Endothelial cell of umbilical vein (primary cell): ENCODE data around the gene ITPR1. TPM values are rescaled to one million over a fixed set of nuclear protein-coding genes. Genes with fewer than 3 reads are reported as not detected.

ENCODE experiments used
- BruUV-seq: library from RNA; stranded (reverse); fragments of 400-500 nt; replicated peaks from 2 replicates; lab custom pipeline; 2021; lab: Mats Ljungman, UMichigan
- CTCF ChIA-PET: fragments of 300-600, 350-600 bp; sonication (Branson Sonifier 250); formaldehyde crosslinking; loops from one replicate; lab custom pipeline; 2021; ENCODE audit warnings: antibody characterized with exemption, inconsistent platforms; lab: Charles Lee
- POLR2A ChIA-PET: fragments of 300-600, 350-600 bp; sonication (Branson Sonifier 250); formaldehyde crosslinking; loops from one replicate; lab custom pipeline; 2021; ENCODE audit warnings: antibody characterized with exemption, inconsistent platforms; lab: Charles Lee
- DNase-seq: peaks from one replicate; pipeline ENCODE4 v3.0.0-alpha.2; 2011; ENCODE audit warnings: low read depth, low spot score
- FAIRE-seq: peaks from 2 replicates; lab custom pipeline; 2011; peaks lifted over from hg19 to GRCh38; lab: Jason Lieb, UNC
- H2AFZ ChIP-seq: 2 replicates; pipeline ENCODE4 v1.6.0; 2012; ENCODE audit warnings: low read depth, low read length, control low read depth, inconsistent platforms
- H3K27ac ChIP-seq: 2 replicates; pipeline ENCODE4 v1.5.1; 2011; ENCODE audit warnings: low read depth, mild to moderate bottlenecking, control low read depth, low read length, moderate library complexity; ENCODE audit not compliant: insufficient read depth
- H3K27me3 ChIP-seq, 2 experiments: 2 replicates each; pipeline versions ENCODE4 v1.6.0 to v1.6.1; 2011; ENCODE audit warnings: low read length in 2 of 2, mixed read lengths in 1 of 2; ENCODE audit not compliant: control insufficient read depth in 2 of 2, insufficient read depth in 2 of 2
- H3K36me3 ChIP-seq, 2 experiments: 2 replicates in 1 of 2; 3 replicates in 1 of 2; pipeline ENCODE4 v1.5.1; 2011; ENCODE audit warnings: low read length in 2 of 2, mild to moderate bottlenecking in 1 of 2, moderate library complexity in 1 of 2; ENCODE audit not compliant: control insufficient read depth in 2 of 2, insufficient read depth in 2 of 2; ENCODE audit errors: extremely low read depth in 1 of 2
- H3K4me1 ChIP-seq: 3 replicates; pipeline ENCODE4 v1.5.1; 2011; ENCODE audit warnings: mild to moderate bottlenecking, low read length; ENCODE audit not compliant: control insufficient read depth, insufficient read depth; ENCODE audit errors: extremely low read depth
- H3K4me2 ChIP-seq: 2 replicates; pipeline ENCODE4 v1.6.1; 2011; ENCODE audit warnings: low read length, control low read depth, mixed read lengths; ENCODE audit not compliant: insufficient read depth
- H3K4me3 ChIP-seq, 3 experiments: fragments of 200-600 bp in 1 of 3; sonication (generic), shearing (Covaris generic) in 1 of 3; replicated peaks in 1 of 3; 2 replicates each; pipeline ENCODE4 v1.5.1; 2011 to 2016; ENCODE audit warnings: control low read depth in 3 of 3, low read length in 3 of 3, mild to moderate bottlenecking in 2 of 3, inconsistent platforms in 1 of 3, low read depth in 1 of 3, moderate library complexity in 1 of 3; ENCODE audit not compliant: insufficient read depth in 1 of 3
- H3K79me2 ChIP-seq: 2 replicates; pipeline ENCODE4 v1.6.0; 2012; ENCODE audit warnings: low read length, inconsistent platforms; ENCODE audit not compliant: control insufficient read depth, insufficient read depth
- H3K9ac ChIP-seq: replicated peaks from 2 replicates; pipeline ENCODE3; 2011; ENCODE audit warnings: low read length, control low read depth; ENCODE audit not compliant: insufficient read depth; ENCODE audit errors: extremely low read depth
- H3K9me1 ChIP-seq: replicated peaks from 3 replicates; pipeline ENCODE4 v1.6.0; 2011; ENCODE audit warnings: mild to moderate bottlenecking, low read length; ENCODE audit not compliant: control insufficient read depth, insufficient read depth; ENCODE audit errors: extremely low read depth
- H3K9me3 ChIP-seq: replicated peaks from 2 replicates; pipeline ENCODE4 v1.5.1; 2012; ENCODE audit warnings: low read length, inconsistent platforms; ENCODE audit not compliant: control insufficient read depth, insufficient read depth
- H4K20me1 ChIP-seq: replicated peaks from 2 replicates; pipeline ENCODE3; 2011; ENCODE audit warnings: mild to moderate bottlenecking, low read length; ENCODE audit not compliant: control insufficient read depth, insufficient read depth; ENCODE audit errors: extremely low read depth
- CTCF ChIP-seq, 2 donors: IDR thresholded peaks; 1 replicate in 1 of 2; 2 replicates in 1 of 2; pipeline ENCODE4 v1.5.1; 2011; ENCODE audit warnings: low read length in 2 of 2, mild to moderate bottlenecking in 2 of 2, moderate library complexity in 2 of 2, control low read depth in 1 of 2, inconsistent platforms in 1 of 2, low read depth in 1 of 2; ENCODE audit not compliant: insufficient read depth in 1 of 2; ENCODE audit errors: extremely low read depth in 1 of 2
- EZH2 ChIP-seq: IDR thresholded peaks from 2 replicates; pipeline ENCODE4 v1.6.1; 2012; ENCODE audit warnings: borderline replicate concordance, low read depth, mild to moderate bottlenecking, moderate library complexity, low read length, inconsistent platforms; ENCODE audit not compliant: severe bottlenecking
- FOS ChIP-seq: IDR thresholded peaks from 2 replicates; pipeline ENCODE4 v1.6.1; 2011; ENCODE audit warnings: mild to moderate bottlenecking, low read length, moderate library complexity, borderline replicate concordance; ENCODE audit not compliant: insufficient read depth
- GATA2 ChIP-seq: IDR thresholded peaks from 2 replicates; pipeline ENCODE4 v1.7.0; 2011; ENCODE audit warnings: low read depth, mild to moderate bottlenecking, moderate library complexity, mixed read lengths, low read length; ENCODE audit not compliant: insufficient read length, insufficient read depth
- JUN ChIP-seq: IDR thresholded peaks from 2 replicates; pipeline ENCODE4 v1.6.1; 2011; ENCODE audit warnings: borderline replicate concordance, low read depth; ENCODE audit not compliant: insufficient read length, insufficient read depth
- MAX ChIP-seq: IDR thresholded peaks from 2 replicates; pipeline ENCODE4 v1.6.1; 2011; ENCODE audit not compliant: insufficient read depth, insufficient read length
- MYC ChIP-seq: IDR thresholded peaks from one replicate; pipeline ENCODE4 v1.6.1; 2011; ENCODE audit warnings: mild to moderate bottlenecking, low read depth, low read length
- POLR2A ChIP-seq: IDR thresholded peaks from 2 replicates; pipeline ENCODE4 v1.6.1; 2012; ENCODE audit warnings: low read depth, mild to moderate bottlenecking, control low read depth, low read length
- POLR2AphosphoS5 ChIP-seq: IDR thresholded peaks from 2 replicates; pipeline ENCODE4 v1.6.1; 2012; ENCODE audit warnings: low read depth, mild to moderate bottlenecking, control low read depth, low read length, moderate library complexity; ENCODE audit not compliant: insufficient read depth
- dilution Hi-C: fragments of 300-500 bp; cut with MboI; formaldehyde crosslinking; loops from one replicate; pipeline ENCODE4 v1.15.0; 2019; ENCODE audit warnings: low sequenced_read_pairs; ENCODE audit not compliant: extremely low pct_ligation_motif_present
- intact Hi-C: fragments of 100-400 bp; cut with micrococcal nuclease; formaldehyde crosslinking; loops from one replicate; pipeline ENCODE4 v1.10.0; 2022
- polyA plus RNA-seq, 4 experiments: library from polyadenylated mRNA; depleted of rRNA in 3 of 4; stranded (reverse) in 3 of 4; unstranded in 1 of 4; fragments of >200 nt; gene quantifications; 2 replicates each; pipeline versions ENCODE4 v1.2.1 to v1.2.3, GENCODE V29; 2011 to 2012; ENCODE audit warnings: missing spikeins in 1 of 4
- total RNA-seq: library from RNA; stranded (reverse); gene quantifications from 2 replicates; pipeline ENCODE4 v1.2.3, GENCODE V29; 2021

The ITPR1 gene
- total and polyA plus RNA-seq, 2 donors (not counting 3 experiments of a cell fraction or from before 2014, with no cell fraction given), result 5.1 to 16.1 TPM

- dilution Hi-C loops, result no loop called here
- Histone ChIP-seq H3K9me1 (no peaks in the 10 kb centered on the region), H3K36me3 (no peaks in the 10 kb centered on the region), H3K27ac (no peak overlapping the region), H3K9me3 (no peaks in the 10 kb centered on the region), H3K4me1 (peaks cover 20% of the 10 kb centered on the region), H2AFZ (no peak overlapping the region), H3K9ac (no peak overlapping the region), H3K27me3 (no peaks in the 10 kb centered on the region), H4K20me1 (no peaks in the 10 kb centered on the region), H3K4me2 (no peak overlapping the region), H3K79me2 (no peaks in the 10 kb centered on the region), H3K4me3 (no peak overlapping the region)
- FAIRE-seq (no peak), DNase-seq (no peak)
- no TSS peak for BruUV-seq
- ChIA-PET CTCF (interaction anchor here (1.0 to 1.3 kb wide), 2 partner anchors 30 to 111 kb away, joined by 3 read pairs; no protein-coding TSS in a partner anchor), POLR2A (no interaction called here)
- TF ChIP-seq POLR2A, result no peak
- no peak for TF ChIP-seq MYC
- TF ChIP-seq POLR2AphosphoS5, result no peak
- TF ChIP-seq JUN, result no peak
- no peak for TF ChIP-seq CTCF (IDR thresholded peaks at IDR 0.05; ENCODE audit: extremely low read depth in 1 of 2, insufficient read depth in 1 of 2, low read depth in 1 of 2, low read length in 2 of 2)
- no peak for TF ChIP-seq FOS
- TF ChIP-seq EZH2, result no peak
- TF ChIP-seq MAX, result no peak
- TF ChIP-seq GATA2, result no peak
- intact Hi-C loops, result no loop called here
Observed at GRCh38 chr3:4822568-4822967, 329.4 kb downstream of the ITPR1 start.
